GM10266 (cell line): ENCODE data around the gene FPR2.

Source experiments
- DNase-seq: peaks from one replicate; pipeline ENCODE4 v3.0.0; 2012; ENCODE audit errors: extremely low spot score
- TF ChIP-seq, protein P1 (sequence below): IDR thresholded peaks from 2 replicates; pipeline ENCODE4 v1.5.1; 2012; ENCODE audit warnings: mild to moderate bottlenecking, low read depth; ENCODE audit not compliant: control insufficient read depth, insufficient read depth; ENCODE audit errors: missing control alignments

Gene FPR2

DNA sequence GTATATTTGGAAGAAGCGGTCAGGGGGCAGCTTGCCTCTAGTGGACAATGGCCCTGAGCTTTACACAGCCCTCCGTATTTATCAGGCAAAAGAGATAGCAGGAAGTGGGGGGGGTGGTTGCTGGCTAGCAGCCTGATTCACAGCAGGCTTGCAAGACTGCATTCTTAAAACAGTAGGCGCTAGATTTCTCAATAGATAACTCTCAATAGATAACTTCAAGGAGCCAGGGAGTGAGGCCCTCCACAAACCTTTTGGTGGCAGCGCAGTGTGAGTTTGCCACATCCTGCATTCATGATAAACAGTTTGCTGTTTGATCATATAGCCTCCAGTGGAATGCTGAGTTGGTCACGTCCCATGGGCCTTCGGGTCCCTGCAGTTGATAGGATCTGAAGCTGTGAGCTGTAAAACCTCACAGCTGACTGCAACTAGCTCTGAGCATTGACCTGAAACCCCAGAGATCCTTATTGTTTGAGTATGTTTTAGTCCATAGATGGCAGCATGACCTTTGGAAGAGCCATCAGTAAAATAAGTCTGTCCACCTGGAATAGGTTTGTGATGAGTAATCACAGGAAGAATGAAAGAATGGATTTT, 46.2 kb downstream of the FPR2 start:
- TF ChIP-seq, protein P1, sequence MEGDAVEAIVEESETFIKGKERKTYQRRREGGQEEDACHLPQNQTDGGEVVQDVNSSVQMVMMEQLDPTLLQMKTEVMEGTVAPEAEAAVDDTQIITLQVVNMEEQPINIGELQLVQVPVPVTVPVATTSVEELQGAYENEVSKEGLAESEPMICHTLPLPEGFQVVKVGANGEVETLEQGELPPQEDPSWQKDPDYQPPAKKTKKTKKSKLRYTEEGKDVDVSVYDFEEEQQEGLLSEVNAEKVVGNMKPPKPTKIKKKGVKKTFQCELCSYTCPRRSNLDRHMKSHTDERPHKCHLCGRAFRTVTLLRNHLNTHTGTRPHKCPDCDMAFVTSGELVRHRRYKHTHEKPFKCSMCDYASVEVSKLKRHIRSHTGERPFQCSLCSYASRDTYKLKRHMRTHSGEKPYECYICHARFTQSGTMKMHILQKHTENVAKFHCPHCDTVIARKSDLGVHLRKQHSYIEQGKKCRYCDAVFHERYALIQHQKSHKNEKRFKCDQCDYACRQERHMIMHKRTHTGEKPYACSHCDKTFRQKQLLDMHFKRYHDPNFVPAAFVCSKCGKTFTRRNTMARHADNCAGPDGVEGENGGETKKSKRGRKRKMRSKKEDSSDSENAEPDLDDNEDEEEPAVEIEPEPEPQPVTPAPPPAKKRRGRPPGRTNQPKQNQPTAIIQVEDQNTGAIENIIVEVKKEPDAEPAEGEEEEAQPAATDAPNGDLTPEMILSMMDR, result no peak
- no peak for DNase-seq

DNA sequence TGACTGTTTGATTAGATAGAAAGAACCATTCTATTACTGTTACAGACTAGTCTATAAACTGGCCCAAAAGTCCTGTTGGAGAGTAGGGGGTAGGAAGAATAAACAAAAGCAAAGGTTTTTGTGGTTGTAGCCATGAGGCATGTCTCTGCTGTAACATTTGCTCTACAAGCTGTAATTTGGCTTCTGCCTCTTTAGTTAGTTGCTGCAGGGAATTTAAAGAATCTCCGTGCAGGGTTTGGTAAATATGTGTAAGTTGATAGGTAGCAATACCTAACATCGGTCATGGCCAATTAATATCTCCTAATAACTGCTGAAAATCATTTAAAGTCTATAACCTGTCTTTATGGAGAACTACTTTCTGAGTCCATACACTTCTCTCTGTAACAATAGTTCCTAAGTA, 46.9 kb downstream of the FPR2 start:
- TF ChIP-seq, protein P1, result no peak
- DNase-seq, result no peak

DNA sequence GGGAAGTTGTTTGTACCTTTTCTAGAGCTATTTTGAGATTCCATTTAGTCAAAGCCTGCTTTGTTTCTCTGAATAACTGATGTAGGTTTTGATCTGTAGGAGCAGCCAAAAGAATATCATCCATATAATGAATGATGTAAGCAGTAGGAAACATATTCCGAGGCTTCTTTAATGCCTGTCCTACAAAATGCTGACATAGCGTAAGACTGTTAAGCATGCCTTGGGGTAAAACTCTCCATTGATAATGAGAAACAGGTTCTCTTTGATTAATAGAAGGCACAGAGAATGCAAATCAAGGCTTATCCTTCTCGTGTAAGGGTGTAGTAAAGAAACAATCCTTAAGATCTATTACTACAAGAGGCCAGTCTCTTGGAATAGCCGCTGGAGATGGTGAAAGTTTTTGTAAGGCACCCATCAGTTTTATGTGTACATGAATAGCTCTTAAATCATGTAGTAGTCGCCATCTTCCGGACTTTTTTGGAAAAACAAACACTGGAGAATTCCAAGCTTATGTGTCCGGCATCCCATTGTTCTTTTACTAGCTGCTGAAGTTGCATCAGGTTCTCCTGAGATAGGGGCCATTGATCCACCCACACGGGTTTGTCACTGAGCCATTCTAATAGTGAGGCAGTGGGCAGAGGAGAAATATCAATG, 47.5 kb downstream of the FPR2 start:
- DNase-seq, result no peak
- TF ChIP-seq, protein P1, result no peak

DNA sequence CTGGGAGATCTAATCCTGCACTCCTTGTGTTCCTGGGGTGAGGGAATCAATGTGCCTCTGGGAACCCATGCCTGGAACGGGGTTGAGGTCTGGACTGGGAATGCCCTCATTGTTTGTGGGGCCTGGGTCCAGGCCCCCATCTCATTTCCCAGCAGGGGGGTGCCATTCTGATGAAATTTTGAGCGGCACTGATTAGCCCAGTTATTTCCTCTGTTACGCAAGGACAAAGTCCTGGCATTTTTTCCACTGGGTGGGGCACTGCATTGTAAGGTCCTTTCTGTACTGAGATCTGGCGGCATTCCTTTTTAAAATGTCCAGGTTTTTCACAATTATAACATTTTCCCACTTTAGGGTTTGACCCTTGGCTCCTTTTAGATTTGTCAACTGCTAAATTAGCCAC, 48.8 kb downstream of the FPR2 start:
- no peak for DNase-seq
- TF ChIP-seq, protein P1, result no peak

DNA sequence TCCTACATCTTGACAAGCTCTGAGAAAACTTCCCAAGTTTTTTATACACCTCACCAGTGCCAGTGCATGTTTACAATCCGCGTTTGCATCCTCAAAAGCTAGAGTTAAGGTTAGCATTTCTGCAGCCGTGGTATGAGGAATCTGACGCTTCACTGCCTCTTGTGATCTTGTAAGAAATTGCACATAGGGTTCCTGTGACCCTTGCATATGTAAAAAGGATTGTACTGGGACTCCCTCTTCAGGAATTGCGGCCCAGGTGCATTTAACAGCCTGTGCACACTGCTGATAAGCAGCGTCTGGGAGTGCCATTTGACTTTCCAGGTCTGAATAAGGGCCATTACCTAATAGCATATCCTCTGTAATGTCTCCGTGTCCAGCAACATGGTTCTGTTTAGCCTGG, 49.2 kb downstream of the FPR2 start:
- DNase-seq, result no peak
- TF ChIP-seq, protein P1, result no peak

DNA sequence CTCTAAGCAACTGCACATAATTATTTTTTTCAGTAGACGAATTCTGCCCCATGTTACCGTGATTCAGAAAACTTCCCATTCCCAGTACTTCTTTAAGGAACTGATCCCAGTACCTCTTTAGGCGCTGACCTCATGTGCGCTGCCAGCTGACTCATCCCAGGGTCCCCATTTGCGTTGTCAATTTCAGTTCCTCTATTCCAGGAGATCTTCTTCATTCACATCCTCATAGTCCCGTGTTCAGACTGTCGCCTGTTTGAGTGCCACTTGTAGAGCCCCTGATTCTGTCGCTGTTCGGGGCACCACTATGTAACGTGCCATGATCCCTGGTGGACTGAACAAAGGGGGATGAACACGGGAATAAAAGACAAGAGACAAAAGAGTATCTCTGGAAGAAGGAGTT, 50.4 kb downstream of the FPR2 start:
- TF ChIP-seq, protein P1, result no peak
- no peak for DNase-seq

DNA sequence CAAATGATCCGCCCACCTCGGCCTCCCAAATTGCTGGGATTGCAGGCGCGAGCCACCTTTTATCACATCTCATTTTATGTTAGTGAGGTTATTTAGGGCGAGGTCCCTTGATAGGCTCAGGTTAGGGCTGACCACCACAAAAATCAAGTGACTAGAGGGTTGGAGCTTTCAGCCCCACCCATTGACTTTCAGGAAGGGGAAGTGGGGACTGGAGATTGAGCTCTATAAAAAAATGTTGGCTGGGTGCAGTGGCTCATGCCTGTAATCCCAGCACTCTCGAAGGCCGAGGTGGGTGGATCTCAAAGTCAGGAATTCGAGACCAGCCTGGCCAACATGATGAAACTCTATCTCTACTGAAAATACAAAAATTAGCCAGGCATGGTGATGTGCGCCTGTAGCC, 54.1 kb downstream of the FPR2 start:
- DNase-seq, result no peak
- TF ChIP-seq, protein P1, result no peak
